T-cell (primary cell): ENCODE measurements around the gene MAGEB10. TPM values are rescaled to one million over a fixed set of nuclear protein-coding genes. Genes with fewer than 3 reads are reported as not detected.
"Not testable (repeated sequence)": the region's sequence is repeated elsewhere in the genome, so short reads cannot be mapped to it uniquely, and the experiment has no call there.

Experiments
- ATAC-seq, 4 experiments: fragments of 200-7000 bp in 3 of 4; fragments of 150-1000 bp in 1 of 4; cut with Tn5 transposase; replicated peaks in 1 of 4; 1 replicate in 3 of 4; 2 replicates in 1 of 4; pipeline ENCODE4 v1.10.0; 2021; ENCODE audit warnings: moderate library complexity in 3 of 4, mild to moderate bottlenecking in 2 of 4, moderate number of reproducible peaks in 1 of 4
- CTCF ChIA-PET, 2 donors: fragments of 300-600 bp; sonication (Branson Sonifier 250); formaldehyde crosslinking; loops; one replicate each; lab custom pipeline; 2022; ENCODE audit warnings: antibody characterized with exemption in 2 of 2; lab: Charles Lee
- POLR2A ChIA-PET, 2 donors: fragments of 300-600 bp; sonication (Branson Sonifier 250); formaldehyde crosslinking; loops; one replicate each; lab custom pipeline; 2022; ENCODE audit warnings: antibody characterized with exemption in 2 of 2; lab: Charles Lee
- DNase-seq, 35 experiments: peaks; one replicate each; pipeline versions ENCODE4 v3.0.0 to v3.0.0-alpha.2; 2013 to 2023
- H3K27ac ChIP-seq: one replicate; pipeline ENCODE4 v1.5.1; 2013; ENCODE audit warnings: low read length
- H3K27me3 ChIP-seq, 2 experiments: replicated peaks in 1 of 2; 1 replicate in 1 of 2; 2 replicates in 1 of 2; pipeline versions ENCODE4 v1.6.1 to v1.7.0; 2013; ENCODE audit warnings: low read length in 1 of 2, mixed read lengths in 1 of 2; ENCODE audit not compliant: control insufficient read depth in 2 of 2, insufficient read depth in 2 of 2; ENCODE audit errors: extremely low read depth in 1 of 2
- H3K36me3 ChIP-seq, 2 donors: 1 replicate in 1 of 2; 2 replicates in 1 of 2; pipeline versions ENCODE4 v1.6.1 to v1.7.0; 2013; ENCODE audit warnings: low read length in 1 of 2; ENCODE audit not compliant: control insufficient read depth in 2 of 2, insufficient read depth in 1 of 2; ENCODE audit errors: extremely low read depth in 1 of 2
- H3K4me1 ChIP-seq, 2 experiments: 1 replicate in 1 of 2; 2 replicates in 1 of 2; pipeline versions ENCODE4 v1.6.1 to v1.7.0; 2013; ENCODE audit warnings: low read length in 2 of 2, mixed read lengths in 1 of 2; ENCODE audit not compliant: insufficient read depth in 2 of 2, control insufficient read depth in 1 of 2; ENCODE audit errors: extremely low read depth in 1 of 2
- H3K4me3 ChIP-seq, 2 donors: 1 replicate in 1 of 2; 2 replicates in 1 of 2; pipeline versions ENCODE4 v1.5.1 to v1.7.0; 2013; ENCODE audit warnings: mild to moderate bottlenecking in 2 of 2, low read length in 1 of 2, moderate library complexity in 1 of 2; ENCODE audit not compliant: control insufficient read depth in 1 of 2; ENCODE audit errors: extremely low read depth in 1 of 2
- H3K9me3 ChIP-seq: 2 replicates; pipeline ENCODE4 v1.7.0; 2013
- H3K27ac Mint-ChIP-seq, 2 donors: one replicate each; pipeline ENCODE4 v1.8.0; 2020 to 2021; ENCODE audit warnings: mild to moderate bottlenecking in 2 of 2, mixed read lengths in 2 of 2
- H3K27me3 Mint-ChIP-seq, 2 donors: one replicate each; pipeline ENCODE4 v1.8.0; 2021 to 2022; ENCODE audit warnings: mixed read lengths in 2 of 2
- H3K36me3 Mint-ChIP-seq: one replicate; pipeline ENCODE4 v1.8.0; 2021; ENCODE audit warnings: mixed read lengths
- H3K4me1 Mint-ChIP-seq, 3 donors: one replicate each; pipeline ENCODE4 v1.8.0; 2020 to 2022; ENCODE audit warnings: mixed read lengths in 3 of 3, mild to moderate bottlenecking in 1 of 3
- H3K4me3 Mint-ChIP-seq, 3 donors: one replicate each; pipeline ENCODE4 v1.8.0; 2020 to 2022; ENCODE audit warnings: mild to moderate bottlenecking in 3 of 3, mixed read lengths in 3 of 3, moderate library complexity in 3 of 3
- H3K9me3 Mint-ChIP-seq, 3 donors: one replicate each; pipeline ENCODE4 v1.8.0; 2020 to 2022; ENCODE audit warnings: mixed read lengths in 3 of 3
- WGBS: methylation state at CpG from one replicate; pipeline ENCODE4 v1.1.5; 2013; ENCODE audit warnings: missing lambda C conversion rate; ENCODE audit not compliant: insufficient coverage; 5-methylcytosine and 5-hydroxymethylcytosine counted together
- total RNA-seq, 35 experiments: library from RNA in 6 of 35; stranded (reverse) in 6 of 35; fragments of 120-200 nt in 1 of 35; gene quantifications; one replicate each; pipeline versions ENCODE4 v1.2.1 to v1.2.4 and lab custom pipeline; 2013 to 2026

The MAGEB10 gene
- total RNA-seq, 5 donors from 2014 or later (not counting 1 experiment from before 2014, with no cell fraction given), result not detected

GRCh38 chrX:27808991-27809859, 1.4 kb downstream of the MAGEB10 start:
- H3K9me3 ChIP-seq, H3K4me3 Mint-ChIP-seq, ATAC-seq, H3K27ac ChIP-seq, H3K9me3 Mint-ChIP-seq, H3K4me3 ChIP-seq, CTCF ChIA-PET, H3K4me1 ChIP-seq, H3K27me3 ChIP-seq, H3K27me3 Mint-ChIP-seq, H3K36me3 ChIP-seq, H3K36me3 Mint-ChIP-seq, H3K4me1 Mint-ChIP-seq, H3K27ac Mint-ChIP-seq, POLR2A ChIA-PET: not testable (repeated sequence)
- DNase-seq, result peak in 1 of 35 experiments; percentile 10
- 100% methylated on average over 4 of the region's 50 CpGs for WGBS

GRCh38 chrX:27815209-27815608, 7.4 kb downstream of the MAGEB10 start:
- H3K9me3 Mint-ChIP-seq, result peaks cover 0 to 5% (median 0%) of the 10 kb centered on the region in 3 donors
- no peaks in the 10 kb centered on the region for H3K9me3 ChIP-seq
- ATAC-seq (no peak), DNase-seq (no peak)
- ChIA-PET CTCF (no interaction called here), POLR2A (no interaction called here)
- H3K27ac ChIP-seq, result no peak overlapping the region
- peaks cover 0 to 3% of the 10 kb centered on the region in 2 donors for H3K27me3 Mint-ChIP-seq
- no peak overlapping the region for H3K4me3 ChIP-seq
- no peaks in the 10 kb centered on the region for H3K36me3 ChIP-seq
- no peaks in the 10 kb centered on the region for H3K36me3 Mint-ChIP-seq
- H3K4me1 ChIP-seq, result no peaks in the 10 kb centered on the region
- H3K4me3 Mint-ChIP-seq, result no peak overlapping the region
- no peaks in the 10 kb centered on the region for H3K4me1 Mint-ChIP-seq
- H3K27ac Mint-ChIP-seq, result no peak overlapping the region
- H3K27me3 ChIP-seq, result no peaks in the 10 kb centered on the region

GRCh38 chrX:27823812-27824211, 16.0 kb downstream of the MAGEB10 start:
- ATAC-seq, result no peak
- Histone ChIP-seq H3K9me3 (no peaks in the 10 kb centered on the region), H3K27ac (no peak overlapping the region), H3K4me1 (no peaks in the 10 kb centered on the region), H3K4me3 (no peak overlapping the region), H3K27me3 (no peaks in the 10 kb centered on the region), H3K36me3 (no peaks in the 10 kb centered on the region)
- peaks cover 0 to 4% (median 0%) of the 10 kb centered on the region in 3 donors for H3K9me3 Mint-ChIP-seq
- no peaks in the 10 kb centered on the region for H3K4me1 Mint-ChIP-seq
- ChIA-PET CTCF (no interaction called here), POLR2A (no interaction called here)
- WGBS, result no CpG with 5 or more reads among the region's 1 CpG
- H3K36me3 Mint-ChIP-seq, result no peaks in the 10 kb centered on the region
- DNase-seq, result no peak
- H3K27ac Mint-ChIP-seq, result no peak overlapping the region
- H3K27me3 Mint-ChIP-seq, result no peaks in the 10 kb centered on the region
- H3K4me3 Mint-ChIP-seq, result no peak overlapping the region

- peaks cover 0 to 3% of the 10 kb centered on the region in 2 donors for H3K27me3 Mint-ChIP-seq
- Histone ChIP-seq H3K36me3 (no peaks in the 10 kb centered on the region), H3K4me1 (no peaks in the 10 kb centered on the region), H3K27me3 (no peaks in the 10 kb centered on the region), H3K27ac (no peak overlapping the region), H3K4me3 (no peak overlapping the region), H3K9me3 (no peaks in the 10 kb centered on the region)
- ATAC-seq (no peak), DNase-seq (no peak)
- H3K4me1 Mint-ChIP-seq, result no peaks in the 10 kb centered on the region
- no CpG with 5 or more reads among the region's 3 CpGs for WGBS
- H3K4me3 Mint-ChIP-seq, result no peak overlapping the region
- no peaks in the 10 kb centered on the region for H3K36me3 Mint-ChIP-seq
- H3K9me3 Mint-ChIP-seq, result peaks cover 0 to 8% (median 4%) of the 10 kb centered on the region in 3 donors
- H3K27ac Mint-ChIP-seq, result no peak overlapping the region
- POLR2A ChIA-PET, result no interaction called here
- CTCF ChIA-PET, result no interaction called here
Observed at GRCh38 chrX:27838185-27838584, 30.4 kb downstream of the MAGEB10 start.

GRCh38 chrX:27840881-27841280, 33.1 kb downstream of the MAGEB10 start:
- Mint-ChIP-seq H3K36me3 (no peaks in the 10 kb centered on the region), H3K27ac (no peak overlapping the region), H3K4me1 (no peaks in the 10 kb centered on the region), H3K4me3 (no peak overlapping the region), H3K9me3 (peaks cover 0 to 8% (median 0%) of the 10 kb centered on the region in 3 donors), H3K27me3 (peaks cover 0 to 3% of the 10 kb centered on the region in 2 donors)
- Histone ChIP-seq H3K36me3 (no peaks in the 10 kb centered on the region), H3K27ac (no peak overlapping the region), H3K27me3 (no peaks in the 10 kb centered on the region), H3K4me3 (no peak overlapping the region), H3K9me3 (no peaks in the 10 kb centered on the region), H3K4me1 (no peaks in the 10 kb centered on the region)
- ChIA-PET CTCF (no interaction called here), POLR2A (no interaction called here)
- no peak for DNase-seq
- no CpG with 5 or more reads among the region's 3 CpGs for WGBS
- no peak for ATAC-seq

GRCh38 chrX:27842859-27843258, 35.1 kb downstream of the MAGEB10 start:
- no CpG with 5 or more reads among the region's 4 CpGs for WGBS
- Mint-ChIP-seq H3K4me3 (no peak overlapping the region), H3K36me3 (no peaks in the 10 kb centered on the region), H3K4me1 (no peaks in the 10 kb centered on the region), H3K27me3 (peaks cover 0 to 3% of the 10 kb centered on the region in 2 donors), H3K9me3 (peaks cover 0 to 4% (median 0%) of the 10 kb centered on the region in 3 donors), H3K27ac (no peak overlapping the region)
- DNase-seq (no peak), ATAC-seq (no peak)
- H3K4me1 ChIP-seq, result no peaks in the 10 kb centered on the region
- H3K9me3 ChIP-seq, result no peaks in the 10 kb centered on the region
- no peaks in the 10 kb centered on the region for H3K36me3 ChIP-seq
- CTCF ChIA-PET, result no interaction called here
- no peak overlapping the region for H3K4me3 ChIP-seq
- POLR2A ChIA-PET, result no interaction called here
- H3K27ac ChIP-seq, result no peak overlapping the region
- no peaks in the 10 kb centered on the region for H3K27me3 ChIP-seq
